ENCODE results near the gene INTS14.

INTS14 gene

GRCh38 chr15:65610871-65611718 is at the start of gene INTS14:
TSS of gene INTS14 (minus strand) at chr15:65611131. CDS start at chr15:65607380, 3,751 bp downstream.
- peak; percentile 79 for DNase-seq (ENCODE audit: low read depth, low spot score)
- peak within 1 kb of the TSS; percentile 89 for H3K27ac ChIP-seq

DNA sequence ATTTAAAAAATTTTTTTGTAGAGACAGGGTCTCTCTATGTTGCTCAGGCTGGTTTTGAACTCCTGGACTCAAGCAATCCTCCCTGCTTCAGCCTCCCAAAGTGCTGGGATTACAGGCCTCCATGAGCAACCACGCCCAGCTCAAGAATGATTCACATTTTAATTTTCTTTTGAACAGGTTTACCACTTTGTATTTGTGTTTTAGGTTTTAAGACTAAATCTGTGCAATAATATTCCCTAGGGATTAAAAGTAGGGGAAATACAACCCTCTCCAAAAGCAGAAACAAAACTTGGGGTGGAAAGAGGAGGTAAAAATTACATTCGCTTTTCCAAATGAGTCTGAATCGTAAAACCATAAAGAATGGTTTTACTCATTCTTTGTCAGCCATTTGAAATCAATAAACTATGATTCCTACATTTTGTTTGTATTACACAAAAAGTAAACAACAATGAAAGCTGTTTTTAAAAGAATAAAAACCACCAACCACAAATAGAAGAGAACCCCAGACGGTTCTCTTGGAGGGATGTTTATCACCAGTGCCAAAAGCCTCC is 48.6 kb upstream of the INTS14 start:
- DNase-seq (ENCODE audit: low read depth, low spot score) = no peak
- peak overlapping the region; percentile 15 for H3K27ac ChIP-seq

GRCh38 chr15:65655457-65655856 is 44.5 kb upstream of the INTS14 start:
- peak overlapping the region; percentile 72 for H3K27ac ChIP-seq
- no peak for DNase-seq (ENCODE audit: low read depth, low spot score)

- peak overlapping the region; percentile 72 for H3K27ac ChIP-seq
- no peak for DNase-seq (ENCODE audit: low read depth, low spot score)
Measured at GRCh38 chr15:65655026-65655425, 44.1 kb upstream of the INTS14 start.

DNA sequence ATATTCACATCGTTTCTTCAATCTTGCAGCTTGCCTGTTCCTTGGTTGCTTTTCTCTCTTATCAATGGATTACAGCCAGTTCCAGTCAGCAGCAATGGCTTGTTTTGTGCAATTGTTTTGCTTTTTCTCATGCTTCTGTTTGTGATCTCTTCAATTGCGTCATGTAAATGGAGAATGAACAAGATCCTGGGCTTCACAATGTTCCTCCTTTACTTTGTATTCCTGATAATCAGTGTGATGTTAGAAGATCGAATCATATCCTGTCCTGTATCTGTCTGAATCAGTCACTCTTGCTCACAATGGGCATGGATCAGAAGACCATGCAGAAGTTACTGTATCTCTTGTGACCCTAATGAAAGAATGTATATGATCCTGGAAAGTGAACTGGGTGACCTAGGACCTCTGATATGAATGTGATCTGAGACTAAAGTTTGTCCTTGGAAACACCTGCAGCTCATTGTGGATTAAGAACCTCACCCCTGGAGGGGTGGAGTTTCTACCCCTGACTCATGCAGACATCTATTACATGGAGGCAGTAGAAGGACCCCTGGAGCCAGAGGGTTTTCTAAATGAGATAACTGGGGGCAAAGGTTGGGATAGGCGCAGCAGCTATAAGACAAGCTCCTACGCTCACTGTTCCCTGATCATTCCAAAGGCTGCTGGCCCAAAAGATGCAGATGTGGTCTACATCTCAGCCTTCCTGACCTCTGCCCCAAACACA is 43.0 kb upstream of the INTS14 start:
- DNase-seq (ENCODE audit: low read depth, low spot score) = no peak
- peak overlapping the region; percentile 72 for H3K27ac ChIP-seq

- peak overlapping the region; percentile 72 for H3K27ac ChIP-seq
- no peak for DNase-seq (ENCODE audit: low read depth, low spot score)
Measured at GRCh38 chr15:65653341-65653740, 42.4 kb upstream of the INTS14 start.

DNA sequence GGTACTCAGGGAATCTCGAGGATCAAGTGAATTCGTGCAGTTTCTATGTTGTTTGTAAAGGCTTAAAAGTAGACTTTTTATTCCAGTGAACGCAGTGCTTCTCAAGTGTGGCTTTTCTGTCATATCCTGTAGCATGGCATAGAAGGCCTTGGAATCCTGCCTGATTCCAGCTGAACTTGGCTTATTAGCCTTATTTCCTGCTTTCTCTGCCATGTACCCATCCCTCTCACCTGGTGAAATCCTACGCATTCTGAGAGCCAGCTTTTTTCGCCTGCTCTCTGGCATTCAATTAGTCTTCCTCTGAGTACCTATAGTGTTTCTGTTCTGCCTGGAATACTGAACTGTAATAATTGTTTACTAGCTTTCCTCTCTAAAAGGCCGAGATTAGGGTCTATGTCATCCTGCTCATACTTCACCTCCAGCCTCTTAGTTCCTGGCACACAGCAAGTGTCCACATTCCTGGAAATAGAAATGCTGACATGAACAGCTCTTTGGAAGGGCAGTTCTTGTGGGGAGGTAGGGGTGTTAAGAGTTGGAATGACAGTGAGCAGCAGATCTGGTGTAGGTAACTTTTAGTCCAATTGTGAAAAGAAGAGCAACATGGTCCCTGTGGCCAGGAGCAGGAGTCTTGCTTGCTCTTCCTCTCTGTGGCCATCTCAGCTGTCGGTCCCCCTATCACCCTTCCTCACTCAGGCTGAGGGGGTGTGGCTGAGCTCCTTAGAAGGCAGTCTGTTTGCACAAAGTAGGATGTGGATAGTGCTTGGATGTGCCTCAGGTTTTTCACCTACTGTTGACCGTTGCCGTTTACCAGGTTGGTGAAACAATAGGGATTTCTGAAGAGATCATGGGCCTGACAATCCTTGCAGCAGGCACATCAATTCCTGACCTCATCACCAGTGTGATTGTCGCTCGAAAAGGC is 41.2 kb upstream of the INTS14 start:
- no peak overlapping the region for H3K27ac ChIP-seq
- DNase-seq (ENCODE audit: low read depth, low spot score) = no peak

- DNase-seq (ENCODE audit: low read depth, low spot score) = no peak
- no peak overlapping the region for H3K27ac ChIP-seq
Measured at GRCh38 chr15:65651042-65651322, 40.1 kb upstream of the INTS14 start.

DNA sequence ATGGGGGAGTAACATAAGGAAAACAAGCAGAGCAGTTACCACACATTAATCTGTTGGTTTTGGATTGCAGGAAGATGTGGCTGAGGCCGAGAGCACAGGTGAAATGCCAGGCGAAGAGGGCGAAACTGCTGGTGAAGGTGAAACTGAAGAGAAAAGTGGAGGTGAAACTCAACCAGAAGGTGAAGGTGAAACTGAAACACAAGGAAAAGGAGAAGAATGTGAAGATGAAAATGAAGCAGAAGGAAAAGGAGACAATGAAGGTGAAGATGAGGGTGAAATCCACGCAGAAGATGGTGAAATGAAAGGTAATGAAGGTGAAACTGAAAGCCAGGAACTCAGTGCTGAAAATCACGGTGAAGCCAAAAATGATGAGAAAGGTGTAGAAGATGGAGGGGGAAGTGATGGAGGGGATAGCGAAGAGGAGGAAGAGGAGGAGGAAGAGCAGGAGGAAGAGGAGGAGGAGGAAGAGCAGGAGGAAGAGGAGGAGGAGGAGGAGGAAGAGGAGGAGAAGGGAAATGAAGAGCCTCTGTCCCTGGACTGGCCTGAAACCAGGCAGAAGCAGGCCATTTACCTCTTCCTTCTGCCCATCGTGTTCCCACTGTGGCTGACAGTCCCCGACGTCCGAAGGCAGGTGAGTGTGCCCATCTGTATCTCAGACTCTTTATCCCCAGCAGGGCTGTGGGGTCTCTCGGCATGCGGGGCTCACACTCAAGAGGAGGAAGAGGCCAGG is 39.5 kb upstream of the INTS14 start:
- no peak for DNase-seq (ENCODE audit: low read depth, low spot score)
- no peak overlapping the region for H3K27ac ChIP-seq

- DNase-seq (ENCODE audit: low read depth, low spot score) = no peak
- H3K27ac ChIP-seq = no peak overlapping the region
Measured at GRCh38 chr15:65646486-65646885, 35.6 kb upstream of the INTS14 start.

- no peak for DNase-seq (ENCODE audit: low read depth, low spot score)
- no peak overlapping the region for H3K27ac ChIP-seq
Measured at GRCh38 chr15:65645392-65645791, 34.5 kb upstream of the INTS14 start.

- no peak for DNase-seq (ENCODE audit: low read depth, low spot score)
- H3K27ac ChIP-seq = no peak overlapping the region
Measured at GRCh38 chr15:65644282-65644681, 33.4 kb upstream of the INTS14 start.

- no peak overlapping the region for H3K27ac ChIP-seq
- no peak for DNase-seq (ENCODE audit: low read depth, low spot score)
Measured at GRCh38 chr15:65642594-65642993, 31.7 kb upstream of the INTS14 start.

GRCh38 chr15:65641768-65642475 is 31.0 kb upstream of the INTS14 start:
- H3K27ac ChIP-seq = no peak overlapping the region
- DNase-seq (ENCODE audit: low read depth, low spot score) = no peak

DNA sequence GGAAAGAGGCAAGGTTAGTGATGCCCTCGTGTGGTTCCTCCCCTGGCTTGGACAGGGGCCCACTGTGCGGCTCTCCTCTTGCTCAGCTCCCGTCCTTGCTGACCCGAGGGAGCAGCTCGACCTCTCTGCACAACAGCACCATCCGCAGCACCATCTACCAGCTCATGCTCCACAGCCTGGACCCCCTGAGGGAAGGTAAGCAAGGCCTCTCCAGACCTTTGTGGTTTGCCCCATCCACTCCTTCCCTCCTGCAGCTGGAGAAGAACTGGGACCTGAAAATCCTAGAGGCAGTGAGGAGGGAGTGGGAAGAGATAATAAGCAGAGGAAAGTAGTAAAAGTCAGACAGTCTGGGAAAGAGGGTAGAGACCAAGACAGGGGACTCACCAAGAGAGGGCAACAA is 28.6 kb upstream of the INTS14 start:
- H3K27ac ChIP-seq = no peak overlapping the region
- DNase-seq (ENCODE audit: low read depth, low spot score) = no peak

DNA sequence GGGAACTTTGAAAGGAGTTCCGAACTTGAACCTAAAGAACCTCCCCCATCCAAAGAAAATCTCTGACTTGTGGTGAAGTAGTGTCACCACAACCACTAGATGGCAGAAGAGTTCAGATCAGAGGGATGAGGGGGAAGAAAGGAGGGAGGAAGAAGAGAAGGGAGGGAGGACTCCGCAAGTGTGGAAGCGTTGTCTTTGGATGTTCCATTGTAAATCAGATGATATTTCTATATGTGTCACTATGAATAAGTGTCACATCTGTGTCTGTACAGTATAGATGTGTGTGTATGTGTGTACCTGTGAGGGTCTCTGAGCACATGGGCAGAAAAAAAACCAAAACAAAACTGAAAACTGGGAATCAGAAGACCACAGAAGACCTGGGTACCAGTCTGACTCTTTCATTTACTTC is 27.8 kb upstream of the INTS14 start:
- DNase-seq (ENCODE audit: low read depth, low spot score) = no peak
- H3K27ac ChIP-seq = no peak overlapping the region

GRCh38 chr15:65638109-65638508 is 27.2 kb upstream of the INTS14 start:
- no peak overlapping the region for H3K27ac ChIP-seq
- no peak for DNase-seq (ENCODE audit: low read depth, low spot score)

GRCh38 chr15:65634356-65634755 is 23.4 kb upstream of the INTS14 start:
- H3K27ac ChIP-seq = no peak overlapping the region
- peak; percentile 44 for DNase-seq (ENCODE audit: low read depth, low spot score)

- no peak for DNase-seq (ENCODE audit: low read depth, low spot score)
- no peak overlapping the region for H3K27ac ChIP-seq
Measured at GRCh38 chr15:65633752-65634151, 22.8 kb upstream of the INTS14 start.

Data from epithelial cell of prostate (primary cell).